Measurements from ENCODE around the gene RAB37. TPM values are rescaled to one million over a fixed set of nuclear protein-coding genes. Genes with fewer than 3 reads are reported as not detected.

RAB37 gene
- polyA plus RNA-seq, 1 experiment, result 0.12 TPM

DNA sequence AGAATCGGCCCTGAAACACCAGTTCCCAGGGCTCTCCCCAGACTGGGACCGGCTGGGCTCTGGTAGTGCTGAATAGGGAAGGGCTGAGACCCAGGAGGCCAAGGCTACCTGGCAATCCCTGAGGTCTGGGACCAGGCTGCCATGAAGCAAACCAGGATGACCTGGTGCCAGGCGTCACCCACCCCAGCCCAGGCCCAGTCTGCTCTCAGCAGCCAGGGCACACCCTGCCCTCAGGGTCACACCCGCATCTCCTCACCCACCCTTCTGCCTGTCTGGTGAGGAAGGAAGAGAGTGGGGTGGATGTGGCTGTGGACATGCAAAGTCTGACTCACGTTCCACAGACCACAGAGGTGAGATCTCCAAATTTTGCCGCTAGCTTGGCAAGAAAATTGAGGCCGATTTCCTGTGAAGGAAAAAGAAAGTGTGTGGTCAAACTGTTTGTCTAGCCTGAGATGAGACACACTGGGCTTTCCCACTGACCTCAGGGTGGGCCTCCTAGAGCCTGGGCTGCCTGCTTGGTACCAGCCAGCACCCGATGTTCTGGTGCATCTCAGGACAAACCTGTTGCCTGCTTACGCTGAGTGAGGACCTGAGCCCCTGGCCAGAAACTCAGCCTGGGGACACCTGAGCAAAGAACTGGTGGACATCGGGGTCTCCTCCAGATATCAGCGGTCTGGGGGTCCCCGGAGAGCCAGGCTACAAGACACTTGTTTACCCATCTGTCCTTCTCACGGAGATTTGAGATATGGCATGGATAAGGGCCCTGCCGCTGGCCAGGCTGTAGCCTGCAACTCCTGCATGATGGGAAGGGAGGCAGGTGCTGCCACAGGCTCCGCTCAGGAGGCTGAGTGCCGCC is 6.3 kb upstream of the RAB37 start:
- no peak overlapping the region for H3K4me3 ChIP-seq (ENCODE audit: low read depth, low read length)
- H3K27me3 ChIP-seq (ENCODE audit: control insufficient read depth, insufficient read depth, low read length), result peaks cover 5% of the 10 kb centered on the region
- no peak for TF ChIP-seq CTCF (IDR thresholded peaks at IDR 0.05; ENCODE audit: insufficient read depth, low read depth, low read length)
- no peak for DNase-seq (ENCODE audit: low read depth)
- CTCF ChIA-PET, result no interaction called here
- POLR2A ChIA-PET, result no interaction called here
- H3K36me3 ChIP-seq (ENCODE audit: control insufficient read depth, insufficient read depth, low read length), result no peaks in the 10 kb centered on the region

GRCh38 chr17:74731347-74731605 is 5.8 kb upstream of the RAB37 start:
- ChIA-PET POLR2A (no interaction called here), CTCF (no interaction called here)
- peaks cover 9% of the 10 kb centered on the region for H3K27me3 ChIP-seq (ENCODE audit: control insufficient read depth, insufficient read depth, low read length)
- no peak for TF ChIP-seq CTCF (IDR thresholded peaks at IDR 0.05; ENCODE audit: insufficient read depth, low read depth, low read length)
- no peak overlapping the region for H3K4me3 ChIP-seq (ENCODE audit: low read depth, low read length)
- no peak for DNase-seq (ENCODE audit: low read depth)
- no peaks in the 10 kb centered on the region for H3K36me3 ChIP-seq (ENCODE audit: control insufficient read depth, insufficient read depth, low read length)

DNA sequence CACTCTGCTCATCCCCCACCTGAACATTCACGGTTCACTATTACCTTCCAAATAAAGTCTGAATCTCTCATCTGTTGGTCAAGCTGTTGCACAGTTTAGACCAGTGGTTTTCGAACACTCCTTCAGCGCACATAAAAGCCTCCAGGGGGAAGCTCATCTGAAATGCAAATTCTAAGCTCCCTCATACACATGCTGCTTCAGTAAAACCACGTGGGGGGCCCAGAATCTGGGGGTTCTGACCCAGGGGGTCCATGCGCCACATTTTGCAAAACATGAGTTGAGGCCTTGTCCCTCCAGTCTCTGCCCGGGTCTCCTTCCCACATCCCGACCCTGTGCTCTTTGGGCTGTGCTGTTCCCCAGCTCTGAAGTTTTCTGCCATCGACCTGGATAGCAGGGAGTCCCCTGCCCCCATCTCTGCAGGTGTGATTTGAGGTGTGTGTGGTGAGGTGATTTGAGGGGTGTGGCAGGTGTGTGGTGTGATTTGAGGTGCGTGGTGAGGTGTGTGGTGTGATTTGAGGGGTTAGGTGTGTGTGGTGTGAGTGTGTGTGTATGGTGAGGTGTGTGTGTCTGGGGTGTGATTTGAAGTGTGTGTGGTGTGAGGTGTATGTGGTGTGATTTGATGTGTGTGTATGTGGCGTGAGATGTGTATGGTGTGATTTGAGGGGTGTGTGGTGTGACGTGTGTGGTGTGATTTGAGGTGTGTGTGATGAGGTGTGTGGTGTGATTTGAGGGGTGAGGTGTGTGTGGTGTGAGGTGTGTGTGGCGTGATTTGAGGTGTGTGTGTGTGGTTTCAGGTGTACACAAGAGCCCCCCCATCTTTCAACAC is 4.8 kb upstream of the RAB37 start:
- ChIA-PET CTCF (no interaction called here), POLR2A (no interaction called here)
- no peak for DNase-seq (ENCODE audit: low read depth)
- H3K36me3 ChIP-seq (ENCODE audit: control insufficient read depth, insufficient read depth, low read length), result no peaks in the 10 kb centered on the region
- no peak for TF ChIP-seq CTCF (IDR thresholded peaks at IDR 0.05; ENCODE audit: insufficient read depth, low read depth, low read length)
- H3K27me3 ChIP-seq (ENCODE audit: control insufficient read depth, insufficient read depth, low read length), result peaks cover 10% of the 10 kb centered on the region
- H3K4me3 ChIP-seq (ENCODE audit: low read depth, low read length), result no peak overlapping the region

- Histone ChIP-seq H3K27me3 (ENCODE audit: control insufficient read depth, insufficient read depth, low read length) (peaks cover 22% of the 10 kb centered on the region), H3K36me3 (ENCODE audit: control insufficient read depth, insufficient read depth, low read length) (no peaks in the 10 kb centered on the region; the same call in 1 of the 2 replicates), H3K4me3 (ENCODE audit: low read depth, low read length) (no peak overlapping the region)
- CTCF ChIA-PET, result no interaction called here
- POLR2A ChIA-PET, result no interaction called here
- no peak for DNase-seq (ENCODE audit: low read depth)
- TF ChIP-seq CTCF (IDR thresholded peaks at IDR 0.05; ENCODE audit: insufficient read depth, low read depth, low read length), result no peak
Measured at GRCh38 chr17:74733365-74734122, 3.5 kb upstream of the RAB37 start.

GRCh38 chr17:74734256-74734655 is 2.8 kb upstream of the RAB37 start:
- CTCF ChIA-PET, result no interaction called here
- Histone ChIP-seq H3K4me3 (ENCODE audit: low read depth, low read length) (no peak overlapping the region), H3K36me3 (ENCODE audit: control insufficient read depth, insufficient read depth, low read length) (no peaks in the 10 kb centered on the region; the same call in 1 of the 2 replicates), H3K27me3 (ENCODE audit: control insufficient read depth, insufficient read depth, low read length) (peaks cover 27% of the 10 kb centered on the region)
- TF ChIP-seq CTCF (IDR thresholded peaks at IDR 0.05; ENCODE audit: insufficient read depth, low read depth, low read length), result no peak
- DNase-seq (ENCODE audit: low read depth), result no peak
- POLR2A ChIA-PET, result no interaction called here
